ENCODE measurements around the gene UIMC1.

GRCh38 chr5:176888016-176888864, 118.3 kb downstream of the UIMC1 start:
- TF ChIP-seq CTCF (IDR thresholded peaks at IDR 0.05) (no peak), POLR2AphosphoS5 (IDR thresholded peaks at IDR 0.05) (no peak), POLR2A (IDR thresholded peaks at IDR 0.05) (no peak)
